Vagina (tissue), 2 donors: ENCODE results near the gene KNDC1.

Experiments
- POLR2A ChIP-seq, 2 donors: fragments of 450-650 bp; IDR thresholded peaks; one replicate each; pipeline ENCODE4 v1.6.1; 2017; ENCODE audit warnings: antibody characterized with exemption in 2 of 2, mild to moderate bottlenecking in 2 of 2, moderate library complexity in 2 of 2
- TF ChIP-seq, protein P1 (sequence below), 3 experiments: fragments of 450-650 bp in 2 of 3; fragments of 200-600 bp in 1 of 3; sonication (generic) in 1 of 3; IDR thresholded peaks; one replicate each; pipeline ENCODE4 v1.5.1; 2017 to 2019; ENCODE audit warnings: antibody characterized with exemption in 3 of 3, mild to moderate bottlenecking in 2 of 3, moderate library complexity in 2 of 3

DNA sequence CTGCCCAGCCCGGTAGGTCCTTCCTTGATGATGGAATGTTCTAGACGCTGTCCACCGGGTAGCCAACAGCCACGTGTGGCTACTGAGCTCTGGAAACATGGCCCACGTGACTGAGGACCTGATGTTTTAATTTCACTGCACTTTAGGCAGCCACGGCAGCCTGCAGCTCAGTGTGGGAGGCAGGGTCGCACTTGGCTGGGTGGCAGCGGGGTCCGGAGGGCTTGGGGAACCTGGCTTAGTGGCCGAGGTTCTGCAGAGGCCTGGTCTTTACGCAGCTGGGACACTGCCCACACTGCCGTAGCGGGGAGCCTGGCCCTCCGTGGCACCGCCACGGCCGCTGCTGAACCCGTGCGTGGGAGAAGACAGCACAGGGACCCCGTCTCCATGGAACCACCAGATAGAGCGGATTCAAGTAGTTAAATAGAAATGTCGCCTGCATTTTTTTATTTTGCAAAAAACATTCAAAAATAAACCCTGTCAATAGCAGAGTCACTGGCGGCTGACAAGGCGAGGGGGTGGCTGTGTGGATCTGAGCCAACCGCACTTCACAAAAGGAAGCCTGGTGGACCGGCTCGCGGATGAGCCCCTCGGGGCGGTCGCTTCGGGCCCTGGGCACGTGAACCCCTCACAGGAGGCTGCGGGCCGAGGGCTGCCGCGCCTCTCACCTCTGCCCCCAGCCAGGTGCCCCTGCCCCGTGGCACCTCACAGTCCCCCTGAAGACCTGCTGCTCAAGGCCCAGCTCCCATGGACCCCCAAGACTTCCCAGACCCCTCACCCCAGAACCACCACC, 44.4 kb downstream of the KNDC1 start:
- TF ChIP-seq, protein P1, sequence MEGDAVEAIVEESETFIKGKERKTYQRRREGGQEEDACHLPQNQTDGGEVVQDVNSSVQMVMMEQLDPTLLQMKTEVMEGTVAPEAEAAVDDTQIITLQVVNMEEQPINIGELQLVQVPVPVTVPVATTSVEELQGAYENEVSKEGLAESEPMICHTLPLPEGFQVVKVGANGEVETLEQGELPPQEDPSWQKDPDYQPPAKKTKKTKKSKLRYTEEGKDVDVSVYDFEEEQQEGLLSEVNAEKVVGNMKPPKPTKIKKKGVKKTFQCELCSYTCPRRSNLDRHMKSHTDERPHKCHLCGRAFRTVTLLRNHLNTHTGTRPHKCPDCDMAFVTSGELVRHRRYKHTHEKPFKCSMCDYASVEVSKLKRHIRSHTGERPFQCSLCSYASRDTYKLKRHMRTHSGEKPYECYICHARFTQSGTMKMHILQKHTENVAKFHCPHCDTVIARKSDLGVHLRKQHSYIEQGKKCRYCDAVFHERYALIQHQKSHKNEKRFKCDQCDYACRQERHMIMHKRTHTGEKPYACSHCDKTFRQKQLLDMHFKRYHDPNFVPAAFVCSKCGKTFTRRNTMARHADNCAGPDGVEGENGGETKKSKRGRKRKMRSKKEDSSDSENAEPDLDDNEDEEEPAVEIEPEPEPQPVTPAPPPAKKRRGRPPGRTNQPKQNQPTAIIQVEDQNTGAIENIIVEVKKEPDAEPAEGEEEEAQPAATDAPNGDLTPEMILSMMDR (IDR thresholded peaks at IDR 0.05) = no peak
- no peak for TF ChIP-seq POLR2A (IDR thresholded peaks at IDR 0.05)
